ENCODE data around the gene ME3.

Gene ME3

GRCh38 chr11:86592659-86593451 lies 79.6 kb downstream of the ME3 start:
- Histone ChIP-seq H3K27ac (peak overlapping the region; percentile 96), H3K36me3 (replicated peaks) (no peaks in the 10 kb centered on the region), H3K4me3 (ENCODE audit: low read depth, low read length) (no peak overlapping the region), H3K27me3 (replicated peaks) (no peaks in the 10 kb centered on the region)
- in situ Hi-C loops (cut with HindIII; ENCODE audit: low pct_ligation_motif_present, low sequenced_read_pairs): no loop called here
- TF ChIP-seq CTCF (IDR thresholded peaks at IDR 0.05; ENCODE audit: low read depth, low read length, missing control alignments): no peak
- DNase-seq: peak; percentile 97

- H3K36me3 ChIP-seq (replicated peaks): no peaks in the 10 kb centered on the region
- in situ Hi-C loops (cut with HindIII; ENCODE audit: low pct_ligation_motif_present, low sequenced_read_pairs): no loop called here
- DNase-seq: peak; percentile 32
- H3K27me3 ChIP-seq (replicated peaks): no peaks in the 10 kb centered on the region
- no peak overlapping the region for H3K4me3 ChIP-seq (ENCODE audit: low read depth, low read length)
- no peak for TF ChIP-seq CTCF (IDR thresholded peaks at IDR 0.05; ENCODE audit: low read depth, low read length, missing control alignments)
- H3K27ac ChIP-seq: peak overlapping the region; percentile 96
Measured at GRCh38 chr11:86592047-86592591, 80.3 kb downstream of the ME3 start.

- DNase-seq: peak; percentile 66
- peak overlapping the region; percentile 96 for H3K27ac ChIP-seq
- H3K36me3 ChIP-seq (replicated peaks): no peaks in the 10 kb centered on the region
- TF ChIP-seq CTCF (IDR thresholded peaks at IDR 0.05; ENCODE audit: low read depth, low read length, missing control alignments): no peak
- no peaks in the 10 kb centered on the region for H3K27me3 ChIP-seq (replicated peaks)
- in situ Hi-C loops (cut with HindIII; ENCODE audit: low pct_ligation_motif_present, low sequenced_read_pairs): no loop called here
- H3K4me3 ChIP-seq (ENCODE audit: low read depth, low read length): no peak overlapping the region
Measured at GRCh38 chr11:86591631-86592030, 80.8 kb downstream of the ME3 start.

- no peak overlapping the region for H3K4me3 ChIP-seq (ENCODE audit: low read depth, low read length)
- no peak overlapping the region for H3K27ac ChIP-seq
- no peaks in the 10 kb centered on the region for H3K27me3 ChIP-seq (replicated peaks)
- DNase-seq: no peak
- TF ChIP-seq CTCF (IDR thresholded peaks at IDR 0.05; ENCODE audit: low read depth, low read length, missing control alignments): no peak
- no peaks in the 10 kb centered on the region for H3K36me3 ChIP-seq (replicated peaks)
- in situ Hi-C loops (cut with HindIII; ENCODE audit: low pct_ligation_motif_present, low sequenced_read_pairs): no loop called here
Measured at GRCh38 chr11:86589856-86590589, 82.4 kb downstream of the ME3 start.

- no peaks in the 10 kb centered on the region for H3K27me3 ChIP-seq (replicated peaks)
- in situ Hi-C loops (cut with HindIII; ENCODE audit: low pct_ligation_motif_present, low sequenced_read_pairs): no loop called here
- H3K36me3 ChIP-seq (replicated peaks): no peaks in the 10 kb centered on the region
- no peak overlapping the region for H3K4me3 ChIP-seq (ENCODE audit: low read depth, low read length)
- H3K27ac ChIP-seq: no peak overlapping the region
- DNase-seq: no peak
- no peak for TF ChIP-seq CTCF (IDR thresholded peaks at IDR 0.05; ENCODE audit: low read depth, low read length, missing control alignments)
Measured at GRCh38 chr11:86589204-86589603, 83.2 kb downstream of the ME3 start.

Data from brain microvascular endothelial cell (primary cell).